ENCODE data around the gene SLC35A5. TPM values are rescaled to one million over a fixed set of nuclear protein-coding genes. Genes with fewer than 3 reads are reported as not detected.

Gene SLC35A5
- total RNA-seq, 5 donors from 2014 or later (not counting 1 experiment from before 2014, with no cell fraction given): 11.7 to 20.4 (median 16.3) TPM

- H3K27ac Mint-ChIP-seq: no peak overlapping the region
- POLR2A ChIA-PET: interaction anchor here in 1 of 2 donors (0.6 to 1.1 kb wide), 2 partner anchors 9 to 337 kb away, joined by 3 read pairs; no protein-coding TSS in a partner anchor
- ATAC-seq (replicated peaks in 1 of 4): no peak
Observed at GRCh38 chr3:112619295-112619694, 57.5 kb downstream of the SLC35A5 start.

GRCh38 chr3:112623213-112623612 is 61.4 kb downstream of the SLC35A5 start:
- Mint-ChIP-seq H3K27me3 (peaks cover 0 to 5% of the 10 kb centered on the region in 2 donors), H3K4me3 (no peak overlapping the region), H3K4me1 (no peaks in the 10 kb centered on the region), H3K36me3 (no peaks in the 10 kb centered on the region), H3K27ac (no peak overlapping the region), H3K9me3 (no peaks in the 10 kb centered on the region)
- no peak for ATAC-seq (replicated peaks in 1 of 4)
- Histone ChIP-seq H3K27ac (ENCODE audit: low read length) (no peak overlapping the region), H3K4me3 (ENCODE audit: control insufficient read depth in 1 of 2, extremely low read depth in 1 of 2, low read length in 1 of 2) (no peak overlapping the region), H3K27me3 (replicated peaks in 1 of 2; ENCODE audit: control insufficient read depth in 2 of 2, extremely low read depth in 1 of 2, insufficient read depth in 2 of 2, low read length in 1 of 2) (no peaks in the 10 kb centered on the region), H3K36me3 (ENCODE audit: control insufficient read depth in 2 of 2, extremely low read depth in 1 of 2, insufficient read depth in 1 of 2, low read length in 1 of 2) (no peaks in the 10 kb centered on the region), H3K4me1 (ENCODE audit: control insufficient read depth in 1 of 2, extremely low read depth in 1 of 2, insufficient read depth in 2 of 2, low read length in 2 of 2) (no peaks in the 10 kb centered on the region), H3K9me3 (no peaks in the 10 kb centered on the region)
- WGBS (ENCODE audit: insufficient coverage): 93% methylated on average over 4 of the region's 5 CpGs
- POLR2A ChIA-PET: no interaction called here
- CTCF ChIA-PET: interaction anchor here in 1 of 2 donors (0.6 kb wide), 1 partner anchor 16 kb away, joined by 5 read pairs; no protein-coding TSS in a partner anchor
- no peak for DNase-seq

More at GRCh38 chr3:112619295-112619694, 57.5 kb downstream of the SLC35A5 start:
- H3K9me3 ChIP-seq: no peaks in the 10 kb centered on the region
- H3K27me3 ChIP-seq (replicated peaks in 1 of 2; ENCODE audit: control insufficient read depth in 2 of 2, extremely low read depth in 1 of 2, insufficient read depth in 2 of 2, low read length in 1 of 2): no peaks in the 10 kb centered on the region
- no peak overlapping the region for H3K27ac ChIP-seq (ENCODE audit: low read length)
- no peak for DNase-seq
- Mint-ChIP-seq H3K9me3 (no peaks in the 10 kb centered on the region), H3K4me3 (no peak overlapping the region), H3K4me1 (no peaks in the 10 kb centered on the region), H3K27me3 (peaks cover 0 to 5% of the 10 kb centered on the region in 2 donors), H3K36me3 (no peaks in the 10 kb centered on the region)
- CTCF ChIA-PET: interaction anchor here in 1 of 2 donors (0.8 kb wide), 1 partner anchor 982 kb away, joined by 3 read pairs; no protein-coding TSS in a partner anchor
- no peaks in the 10 kb centered on the region for H3K36me3 ChIP-seq (ENCODE audit: control insufficient read depth in 2 of 2, extremely low read depth in 1 of 2, insufficient read depth in 1 of 2, low read length in 1 of 2)
- WGBS (ENCODE audit: insufficient coverage): no CpG with 5 or more reads among the region's 2 CpGs
- H3K4me3 ChIP-seq (ENCODE audit: control insufficient read depth in 1 of 2, extremely low read depth in 1 of 2, low read length in 1 of 2): no peak overlapping the region
- H3K4me1 ChIP-seq (ENCODE audit: control insufficient read depth in 1 of 2, extremely low read depth in 1 of 2, insufficient read depth in 2 of 2, low read length in 2 of 2): no peaks in the 10 kb centered on the region

GRCh38 chr3:112623717-112624116 is 61.9 kb downstream of the SLC35A5 start:
- Histone ChIP-seq H3K36me3 (ENCODE audit: control insufficient read depth in 2 of 2, extremely low read depth in 1 of 2, insufficient read depth in 1 of 2, low read length in 1 of 2) (no peaks in the 10 kb centered on the region), H3K27ac (ENCODE audit: low read length) (no peak overlapping the region), H3K4me1 (ENCODE audit: control insufficient read depth in 1 of 2, extremely low read depth in 1 of 2, insufficient read depth in 2 of 2, low read length in 2 of 2) (no peaks in the 10 kb centered on the region), H3K4me3 (ENCODE audit: control insufficient read depth in 1 of 2, extremely low read depth in 1 of 2, low read length in 1 of 2) (no peak overlapping the region), H3K27me3 (replicated peaks in 1 of 2; ENCODE audit: control insufficient read depth in 2 of 2, extremely low read depth in 1 of 2, insufficient read depth in 2 of 2, low read length in 1 of 2) (no peaks in the 10 kb centered on the region), H3K9me3 (no peaks in the 10 kb centered on the region)
- no peak for DNase-seq
- Mint-ChIP-seq H3K4me1 (no peaks in the 10 kb centered on the region), H3K27ac (no peak overlapping the region), H3K9me3 (no peaks in the 10 kb centered on the region), H3K27me3 (peaks cover 0 to 5% of the 10 kb centered on the region in 2 donors), H3K4me3 (no peak overlapping the region), H3K36me3 (no peaks in the 10 kb centered on the region)
- ChIA-PET CTCF (no interaction called here), POLR2A (no interaction called here)
- WGBS (ENCODE audit: insufficient coverage): 100% methylated on average over 1 of the region's 1 CpG
- no peak for ATAC-seq (replicated peaks in 1 of 4)

GRCh38 chr3:112627419-112627818 is 65.6 kb downstream of the SLC35A5 start:
- POLR2A ChIA-PET: interaction anchor here in 1 of 2 donors (0.7 kb wide), 1 partner anchor 337 kb away, joined by 6 read pairs; no protein-coding TSS in a partner anchor
- no peaks in the 10 kb centered on the region for H3K9me3 Mint-ChIP-seq
- H3K9me3 ChIP-seq: no peaks in the 10 kb centered on the region
- DNase-seq (no peak), ATAC-seq (replicated peaks in 1 of 4) (no peak)
- H3K27me3 ChIP-seq (replicated peaks in 1 of 2; ENCODE audit: control insufficient read depth in 2 of 2, extremely low read depth in 1 of 2, insufficient read depth in 2 of 2, low read length in 1 of 2): no peaks in the 10 kb centered on the region
- peaks cover 0 to 2% (median 0%) of the 10 kb centered on the region in 3 donors for H3K4me1 Mint-ChIP-seq
- no peaks in the 10 kb centered on the region for H3K36me3 Mint-ChIP-seq
- no peak overlapping the region for H3K4me3 Mint-ChIP-seq
- H3K4me1 ChIP-seq (ENCODE audit: control insufficient read depth in 1 of 2, extremely low read depth in 1 of 2, insufficient read depth in 2 of 2, low read length in 2 of 2): no peaks in the 10 kb centered on the region
- 89% methylated on average over 3 of the region's 4 CpGs for WGBS (ENCODE audit: insufficient coverage)
- CTCF ChIA-PET: interaction anchor here in 1 of 2 donors (0.5 kb wide), 1 partner anchor 659 kb away, joined by 6 read pairs; no protein-coding TSS in a partner anchor
- H3K27ac ChIP-seq (ENCODE audit: low read length): no peak overlapping the region
- H3K36me3 ChIP-seq (ENCODE audit: control insufficient read depth in 2 of 2, extremely low read depth in 1 of 2, insufficient read depth in 1 of 2, low read length in 1 of 2): no peaks in the 10 kb centered on the region
- H3K27ac Mint-ChIP-seq: no peak overlapping the region
- no peak overlapping the region for H3K4me3 ChIP-seq (ENCODE audit: control insufficient read depth in 1 of 2, extremely low read depth in 1 of 2, low read length in 1 of 2)
- H3K27me3 Mint-ChIP-seq: peaks cover 0 to 5% of the 10 kb centered on the region in 2 donors

GRCh38 chr3:112627919-112628466 is 66.1 kb downstream of the SLC35A5 start:
- no peaks in the 10 kb centered on the region for H3K4me1 ChIP-seq (ENCODE audit: control insufficient read depth in 1 of 2, extremely low read depth in 1 of 2, insufficient read depth in 2 of 2, low read length in 2 of 2)
- Mint-ChIP-seq H3K27ac (no peak overlapping the region), H3K27me3 (peaks cover 0 to 4% of the 10 kb centered on the region in 2 donors), H3K4me3 (no peak overlapping the region), H3K9me3 (no peaks in the 10 kb centered on the region), H3K4me1 (peaks cover 0 to 2% (median 0%) of the 10 kb centered on the region in 3 donors), H3K36me3 (no peaks in the 10 kb centered on the region)
- no peaks in the 10 kb centered on the region for H3K9me3 ChIP-seq
- H3K4me3 ChIP-seq (ENCODE audit: control insufficient read depth in 1 of 2, extremely low read depth in 1 of 2, low read length in 1 of 2): no peak overlapping the region
- POLR2A ChIA-PET: interaction anchor here in 1 of 2 donors (0.7 to 1.2 kb wide), 2 partner anchors 9 to 337 kb away, joined by 3 to 6 read pairs; no protein-coding TSS in a partner anchor
- H3K27me3 ChIP-seq (replicated peaks in 1 of 2; ENCODE audit: control insufficient read depth in 2 of 2, extremely low read depth in 1 of 2, insufficient read depth in 2 of 2, low read length in 1 of 2): no peaks in the 10 kb centered on the region
- no CpG with 5 or more reads among the region's 1 CpG for WGBS (ENCODE audit: insufficient coverage)
- ATAC-seq (replicated peaks in 1 of 4) (no peak), DNase-seq (no peak)
- no peaks in the 10 kb centered on the region for H3K36me3 ChIP-seq (ENCODE audit: control insufficient read depth in 2 of 2, extremely low read depth in 1 of 2, insufficient read depth in 1 of 2, low read length in 1 of 2)
- H3K27ac ChIP-seq (ENCODE audit: low read length): no peak overlapping the region
- CTCF ChIA-PET: interaction anchor here in 1 of 2 donors (0.5 kb wide), 1 partner anchor 660 kb away, joined by 6 read pairs; no protein-coding TSS in a partner anchor

- Histone ChIP-seq H3K4me3 (ENCODE audit: control insufficient read depth in 1 of 2, extremely low read depth in 1 of 2, low read length in 1 of 2) (no peak overlapping the region), H3K9me3 (no peaks in the 10 kb centered on the region), H3K27ac (ENCODE audit: low read length) (no peak overlapping the region), H3K27me3 (replicated peaks in 1 of 2; ENCODE audit: control insufficient read depth in 2 of 2, extremely low read depth in 1 of 2, insufficient read depth in 2 of 2, low read length in 1 of 2) (no peaks in the 10 kb centered on the region), H3K4me1 (ENCODE audit: control insufficient read depth in 1 of 2, extremely low read depth in 1 of 2, insufficient read depth in 2 of 2, low read length in 2 of 2) (no peaks in the 10 kb centered on the region), H3K36me3 (ENCODE audit: control insufficient read depth in 2 of 2, extremely low read depth in 1 of 2, insufficient read depth in 1 of 2, low read length in 1 of 2) (no peaks in the 10 kb centered on the region)
- 69% methylated on average over 7 of the region's 7 CpGs for WGBS (ENCODE audit: insufficient coverage)
- Mint-ChIP-seq H3K27ac (no peak overlapping the region), H3K4me3 (no peak overlapping the region), H3K4me1 (peaks cover 0 to 2% (median 0%) of the 10 kb centered on the region in 3 donors), H3K27me3 (no peaks in the 10 kb centered on the region), H3K36me3 (no peaks in the 10 kb centered on the region), H3K9me3 (no peaks in the 10 kb centered on the region)
- ATAC-seq (replicated peaks in 1 of 4) (peak in 1 of 4 experiments; percentile 37), DNase-seq (no peak)
- POLR2A ChIA-PET: no interaction called here
- CTCF ChIA-PET: interaction anchor here in 1 of 2 donors (0.6 kb wide), 1 partner anchor 23 kb away, joined by 6 read pairs; no protein-coding TSS in a partner anchor
Observed at GRCh38 chr3:112629425-112629824, 67.6 kb downstream of the SLC35A5 start.

Measured in T-cell (primary cell).